Colonic mucosa (tissue), 4 donors: ENCODE results near the gene CADM2. TPM values are rescaled to one million over a fixed set of nuclear protein-coding genes. Genes with fewer than 3 reads are reported as not detected.

Experiments
- DNase-seq: peaks from one replicate; pipeline ENCODE4 v3.0.0-alpha.2; 2020
- H3K27ac ChIP-seq: fragments of 200-600 bp; one replicate; pipeline ENCODE4 v1.8.0; 2021
- H3K27me3 ChIP-seq: fragments of 200-600 bp; one replicate; pipeline ENCODE4 v1.8.0; 2021
- H3K36me3 ChIP-seq: fragments of 200-600 bp; one replicate; pipeline ENCODE4 v1.8.0; 2021
- H3K4me1 ChIP-seq: fragments of 200-600 bp; one replicate; pipeline ENCODE4 v1.8.0; 2021; ENCODE audit warnings: mild to moderate bottlenecking
- H3K4me3 ChIP-seq: fragments of 200-600 bp; one replicate; pipeline ENCODE4 v1.8.0; 2021
- H3K9ac ChIP-seq, 2 donors: one replicate each; pipeline ENCODE4 v1.7.0; 2013; ENCODE audit warnings: control low read depth in 2 of 2, low read depth in 2 of 2, low read length in 2 of 2
- H3K9me3 ChIP-seq: fragments of 200-600 bp; one replicate; pipeline ENCODE4 v1.8.0; 2021
- intact Hi-C: fragments of 100-400 bp; cut with DNase I; formaldehyde crosslinking; loops from one replicate; pipeline ENCODE4 v1.14.1; 2022
- total RNA-seq, 2 donors: library from RNA; stranded (reverse); fragmentation: NEBNext Ultra II Directional in 1 of 2; extraction: Animal tissue kit (Norgen Biotek cat#: 25700) in 1 of 2; gene quantifications; one replicate each; pipeline ENCODE4 v1.2.1, GENCODE V29; 2021
- TF ChIP-seq, protein P1 (sequence below): fragments of 200-600 bp; IDR thresholded peaks from one replicate; pipeline ENCODE4 v1.8.0; 2022; ENCODE audit warnings: antibody characterized with exemption, mild to moderate bottlenecking
- donor health status: healthy.
- donor health status: DM: no; HTN: no; CAD: no.
- donor health status: DM: no; HTN: no; CAD: no.

The CADM2 gene
- total RNA-seq, 2 donors from 2014 or later = 1.2 to 2.8 TPM

- H3K9me3 ChIP-seq = no peaks in the 10 kb centered on the region
- no peaks in the 10 kb centered on the region for H3K36me3 ChIP-seq
- no peak overlapping the region for H3K9ac ChIP-seq
- no peaks in the 10 kb centered on the region for H3K27me3 ChIP-seq
- no peak for DNase-seq
- TF ChIP-seq, protein P1, sequence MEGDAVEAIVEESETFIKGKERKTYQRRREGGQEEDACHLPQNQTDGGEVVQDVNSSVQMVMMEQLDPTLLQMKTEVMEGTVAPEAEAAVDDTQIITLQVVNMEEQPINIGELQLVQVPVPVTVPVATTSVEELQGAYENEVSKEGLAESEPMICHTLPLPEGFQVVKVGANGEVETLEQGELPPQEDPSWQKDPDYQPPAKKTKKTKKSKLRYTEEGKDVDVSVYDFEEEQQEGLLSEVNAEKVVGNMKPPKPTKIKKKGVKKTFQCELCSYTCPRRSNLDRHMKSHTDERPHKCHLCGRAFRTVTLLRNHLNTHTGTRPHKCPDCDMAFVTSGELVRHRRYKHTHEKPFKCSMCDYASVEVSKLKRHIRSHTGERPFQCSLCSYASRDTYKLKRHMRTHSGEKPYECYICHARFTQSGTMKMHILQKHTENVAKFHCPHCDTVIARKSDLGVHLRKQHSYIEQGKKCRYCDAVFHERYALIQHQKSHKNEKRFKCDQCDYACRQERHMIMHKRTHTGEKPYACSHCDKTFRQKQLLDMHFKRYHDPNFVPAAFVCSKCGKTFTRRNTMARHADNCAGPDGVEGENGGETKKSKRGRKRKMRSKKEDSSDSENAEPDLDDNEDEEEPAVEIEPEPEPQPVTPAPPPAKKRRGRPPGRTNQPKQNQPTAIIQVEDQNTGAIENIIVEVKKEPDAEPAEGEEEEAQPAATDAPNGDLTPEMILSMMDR = no peak
- H3K4me3 ChIP-seq = no peak overlapping the region
- H3K27ac ChIP-seq = no peak overlapping the region
- H3K4me1 ChIP-seq = no peaks in the 10 kb centered on the region
- intact Hi-C loops = no loop called here
Observed at GRCh38 chr3:85164436-85164835, 205.6 kb downstream of the CADM2 start.

- Histone ChIP-seq H3K36me3 (no peaks in the 10 kb centered on the region), H3K27me3 (no peaks in the 10 kb centered on the region), H3K27ac (no peak overlapping the region), H3K4me3 (no peak overlapping the region), H3K4me1 (no peaks in the 10 kb centered on the region), H3K9me3 (no peaks in the 10 kb centered on the region), H3K9ac (no peak overlapping the region)
- TF ChIP-seq, protein P1 = no peak
- DNase-seq = no peak
- intact Hi-C loops = no loop called here
Observed at GRCh38 chr3:85167576-85167975, 208.8 kb downstream of the CADM2 start.

DNA sequence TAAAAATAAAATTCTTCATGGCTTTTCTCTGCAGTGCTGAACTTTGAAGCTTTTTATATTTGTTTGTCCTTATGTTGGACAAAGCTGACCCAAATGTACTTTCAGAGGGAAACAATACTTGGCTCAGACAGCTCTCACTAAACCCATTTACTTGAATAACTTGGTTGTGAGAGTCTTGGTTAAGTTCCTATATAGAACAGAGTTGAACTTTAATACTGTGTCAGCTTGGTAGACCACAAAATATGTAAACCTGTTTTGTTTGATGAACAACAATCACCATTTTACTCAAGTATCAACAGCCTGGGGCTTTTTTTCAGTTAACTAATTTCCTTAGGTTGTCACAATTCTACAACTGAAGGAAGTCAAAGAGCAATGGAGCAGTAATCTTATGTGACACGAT, 211.9 kb downstream of the CADM2 start:
- TF ChIP-seq, protein P1 = no peak
- no peak overlapping the region for H3K4me3 ChIP-seq
- H3K9me3 ChIP-seq = no peaks in the 10 kb centered on the region
- no peak overlapping the region for H3K27ac ChIP-seq
- no peaks in the 10 kb centered on the region for H3K36me3 ChIP-seq
- no peaks in the 10 kb centered on the region for H3K27me3 ChIP-seq
- DNase-seq = no peak
- intact Hi-C loops = no loop called here
- H3K9ac ChIP-seq = no peak overlapping the region
- no peaks in the 10 kb centered on the region for H3K4me1 ChIP-seq

- TF ChIP-seq, protein P1 = no peak
Observed at GRCh38 chr3:85171976-85172375, 213.2 kb downstream of the CADM2 start.

DNA sequence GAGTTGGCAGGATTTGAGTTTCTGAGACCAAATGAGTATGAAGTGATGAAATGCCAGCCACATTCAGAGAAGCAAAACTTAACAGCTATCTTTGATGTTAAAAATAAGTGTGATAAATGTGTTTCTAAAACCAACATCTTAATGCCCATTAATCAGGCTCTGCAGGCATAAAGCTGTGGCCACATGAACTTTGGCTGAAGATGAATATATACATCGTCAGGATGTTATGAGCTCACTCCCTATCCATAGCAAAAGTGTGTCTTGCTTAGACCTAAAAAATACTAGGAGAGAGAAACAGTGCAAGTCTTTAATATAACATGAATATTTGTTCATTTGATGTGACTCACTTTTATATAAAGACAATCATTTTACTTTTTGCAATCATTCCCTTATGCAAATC, 218.0 kb downstream of the CADM2 start:
- Histone ChIP-seq H3K9ac (no peak overlapping the region), H3K4me3 (no peak overlapping the region), H3K27me3 (no peaks in the 10 kb centered on the region), H3K4me1 (no peaks in the 10 kb centered on the region), H3K36me3 (no peaks in the 10 kb centered on the region), H3K27ac (no peak overlapping the region), H3K9me3 (no peaks in the 10 kb centered on the region)
- no peak for DNase-seq
- TF ChIP-seq, protein P1 = no peak
- intact Hi-C loops = no loop called here

More at GRCh38 chr3:85171976-85172375, 213.2 kb downstream of the CADM2 start:
- Histone ChIP-seq H3K9me3 (no peaks in the 10 kb centered on the region), H3K4me1 (no peaks in the 10 kb centered on the region), H3K4me3 (no peak overlapping the region), H3K36me3 (no peaks in the 10 kb centered on the region), H3K9ac (no peak overlapping the region), H3K27me3 (no peaks in the 10 kb centered on the region), H3K27ac (no peak overlapping the region)
- DNase-seq = no peak
- intact Hi-C loops = no loop called here
